ENCODE data around the gene ALLC.
"Not testable (repeated sequence)": the region's sequence is repeated elsewhere in the genome, so short reads cannot be mapped to it uniquely, and the experiment has no call there.

Gene ALLC

GRCh38 chr2:3657881-3658280 is at the start of gene ALLC:
TSS of gene ALLC (plus strand) at chr2:3658200. CDS start at chr2:3671158, 12,958 bp downstream.
- H3K27ac ChIP-seq = no peak within 1 kb of the TSS
- H3K4me3 ChIP-seq = no peak within 1 kb of the TSS

GRCh38 chr2:3608373-3609278 is 49.4 kb upstream of the ALLC start:
- Histone ChIP-seq H3K27ac (no peak overlapping the region), H3K4me3 (no peak overlapping the region)

DNA sequence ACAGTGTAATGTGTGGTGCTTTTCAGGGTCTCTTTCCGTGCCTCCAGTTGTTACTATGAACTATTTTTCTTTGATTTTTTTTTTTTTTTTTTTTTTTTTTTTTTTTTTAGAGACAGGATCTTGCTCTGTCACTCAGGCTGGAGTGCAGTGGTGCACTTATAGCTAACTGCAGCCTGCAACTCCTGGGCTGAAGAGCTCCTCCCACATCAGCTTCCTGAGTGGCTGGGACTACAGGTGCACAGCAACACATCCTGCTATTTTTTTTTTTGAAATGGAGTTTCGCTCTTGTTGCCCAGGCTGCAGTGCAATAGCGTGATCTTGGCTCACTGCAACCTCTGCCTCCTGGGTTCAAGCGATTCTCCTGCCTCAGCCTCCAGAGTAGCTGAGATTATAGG is 48.7 kb upstream of the ALLC start:
- not testable (repeated sequence) for H3K4me3 ChIP-seq, H3K27ac ChIP-seq

DNA sequence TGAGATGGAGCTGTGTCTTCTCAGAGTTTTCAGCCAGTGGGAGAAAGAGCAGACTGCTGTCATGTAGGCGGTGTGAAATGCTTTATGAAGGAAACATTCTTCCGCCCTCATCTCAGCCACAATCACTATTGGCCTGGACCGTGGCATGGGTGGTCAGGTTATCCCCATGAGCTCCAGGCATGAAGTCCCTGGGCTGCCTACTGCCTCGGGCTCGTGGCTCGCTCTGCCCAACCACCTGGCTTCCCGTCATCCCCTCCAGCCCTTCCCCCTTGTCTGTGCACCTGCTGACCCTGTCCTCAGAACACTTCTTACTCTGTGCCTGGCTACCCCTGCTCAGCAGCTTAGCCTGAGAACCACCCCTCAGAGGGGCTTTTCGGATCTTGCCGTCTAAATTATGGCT is 47.6 kb upstream of the ALLC start:
- H3K27ac ChIP-seq = no peak overlapping the region
- H3K4me3 ChIP-seq = no peak overlapping the region

- H3K27ac ChIP-seq = no peak overlapping the region
- no peak overlapping the region for H3K4me3 ChIP-seq
Observed at GRCh38 chr2:3610881-3611505, 47.0 kb upstream of the ALLC start.

GRCh38 chr2:3611589-3611988 is 46.4 kb upstream of the ALLC start:
- Histone ChIP-seq H3K27ac (no peak overlapping the region), H3K4me3 (no peak overlapping the region)

- no peak overlapping the region for H3K4me3 ChIP-seq
- H3K27ac ChIP-seq = no peak overlapping the region
Observed at GRCh38 chr2:3612639-3613523, 45.1 kb upstream of the ALLC start.

- Histone ChIP-seq H3K4me3 (no peak overlapping the region), H3K27ac (no peak overlapping the region)
Observed at GRCh38 chr2:3613524-3613905, 44.5 kb upstream of the ALLC start.

DNA sequence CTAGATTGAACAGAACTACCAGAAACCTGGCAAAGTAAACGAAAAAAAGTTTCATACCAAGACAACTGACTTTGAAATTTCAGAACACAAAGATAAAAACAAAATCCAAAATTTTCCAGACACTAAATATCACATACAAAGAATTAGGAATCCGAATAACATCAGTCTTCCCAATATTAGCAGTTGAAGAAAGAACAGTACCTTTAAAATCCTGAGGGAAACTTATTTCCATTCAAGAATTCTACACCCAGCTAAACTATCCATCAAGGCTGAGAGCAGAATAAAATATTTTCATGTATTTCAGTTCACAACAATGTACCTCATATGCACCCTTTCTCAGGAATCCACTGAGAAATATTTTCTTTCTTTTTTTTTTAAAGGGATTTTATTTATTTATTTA is 43.3 kb upstream of the ALLC start:
- not testable (repeated sequence) for H3K27ac ChIP-seq, H3K4me3 ChIP-seq

DNA sequence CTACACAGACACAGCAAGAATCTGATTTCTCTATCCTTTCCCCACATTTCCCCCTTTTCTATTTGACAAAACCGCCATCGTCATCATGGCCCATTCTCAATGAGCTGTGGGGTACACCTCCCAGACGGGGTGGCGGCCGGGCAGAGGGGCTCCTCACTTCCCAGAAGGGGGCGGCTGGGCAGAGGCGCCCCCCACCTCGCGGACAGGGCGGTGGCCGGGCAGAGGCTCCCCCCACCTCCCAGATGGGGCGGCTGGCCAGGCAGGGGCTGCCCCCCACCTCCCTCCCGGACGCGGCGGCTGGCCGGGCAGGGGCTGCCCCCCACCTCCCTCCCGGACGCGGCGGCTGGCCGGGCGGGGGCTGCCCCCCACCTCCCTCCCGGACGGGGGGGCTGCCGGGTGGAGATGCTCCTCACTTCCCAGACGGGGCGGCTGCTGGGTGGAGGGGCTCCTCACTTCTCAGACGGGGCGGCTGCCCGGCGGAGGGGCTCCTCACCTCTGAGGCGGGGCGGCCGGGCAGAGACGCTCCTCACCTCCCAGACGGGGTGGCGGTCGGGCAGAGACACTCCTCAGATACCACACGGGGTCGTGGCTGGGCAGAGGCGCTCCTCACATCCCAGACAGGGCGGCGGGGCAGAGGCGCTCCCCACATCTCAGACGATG is 42.3 kb upstream of the ALLC start:
- H3K4me3 ChIP-seq, H3K27ac ChIP-seq: not testable (repeated sequence)

DNA sequence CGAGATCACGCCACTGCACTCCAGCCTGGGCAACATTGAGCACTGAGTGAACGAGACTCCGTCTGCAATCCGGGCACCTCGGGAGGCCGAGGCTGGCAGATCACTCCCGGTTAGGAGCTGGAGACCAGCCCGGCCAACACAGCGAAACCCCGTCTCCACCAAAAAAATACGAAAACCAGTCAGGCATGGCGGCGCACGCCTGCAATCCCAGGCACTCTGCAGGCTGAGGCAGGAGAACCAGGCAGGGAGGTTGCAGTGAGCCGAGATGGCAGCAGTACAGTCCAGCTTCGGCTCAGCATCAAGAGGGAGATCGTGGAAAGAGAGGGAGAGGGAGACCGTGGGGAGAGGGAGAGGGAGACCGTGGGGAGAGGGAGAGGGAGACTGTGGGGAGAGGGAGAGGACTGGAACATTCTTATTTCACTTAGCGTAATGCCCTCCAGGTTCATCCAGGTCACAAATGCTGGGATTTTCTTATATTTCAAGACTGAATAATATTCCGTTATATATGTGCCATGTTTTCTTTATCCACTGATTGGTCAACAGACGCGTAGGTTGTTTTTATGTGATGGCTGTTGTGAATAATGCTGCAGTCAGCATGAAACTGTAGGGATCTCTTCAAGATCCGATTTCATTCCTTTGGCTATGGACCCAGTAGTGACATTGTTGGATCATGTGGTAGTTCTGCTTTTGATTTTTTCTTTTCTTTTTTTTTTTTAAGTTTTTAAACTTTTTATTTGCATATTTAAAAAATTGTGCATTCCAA is 41.4 kb upstream of the ALLC start:
- H3K27ac ChIP-seq, H3K4me3 ChIP-seq: not testable (repeated sequence)

DNA sequence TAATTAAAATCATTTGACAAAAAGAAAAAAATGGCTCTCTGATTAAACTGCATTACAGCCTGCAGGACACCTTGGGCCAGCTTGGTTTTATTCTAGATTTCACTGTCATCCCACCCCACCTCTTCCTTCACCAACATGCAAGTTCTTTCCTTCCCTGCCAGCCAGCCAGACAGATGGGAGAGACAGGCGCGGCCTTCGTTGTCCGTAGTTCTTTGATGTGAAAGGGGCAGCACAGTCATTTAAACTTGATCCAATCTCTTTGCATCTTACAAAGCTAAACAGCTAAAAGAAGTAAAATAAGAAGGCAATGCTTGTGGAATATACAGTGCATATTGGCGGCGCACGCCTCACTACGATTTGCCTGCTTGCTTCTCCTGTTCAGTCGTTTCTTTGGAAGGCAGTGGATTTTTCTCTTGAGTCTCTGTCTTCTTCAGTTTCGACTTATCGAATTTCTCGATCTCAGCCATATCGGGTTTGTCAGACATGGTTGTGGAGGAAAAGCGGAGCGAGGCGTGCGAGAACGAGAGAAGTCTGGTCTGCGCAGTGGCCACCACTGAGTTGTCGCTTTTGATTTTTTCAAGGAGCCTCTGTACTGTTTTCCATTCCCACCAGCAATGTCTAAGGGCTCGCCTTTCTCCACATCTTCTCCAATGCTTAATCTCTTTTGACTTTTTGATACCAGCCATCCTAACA is 40.7 kb upstream of the ALLC start:
- Histone ChIP-seq H3K27ac (no peak overlapping the region), H3K4me3 (no peak overlapping the region)

- H3K4me3 ChIP-seq = no peak overlapping the region
- H3K27ac ChIP-seq = no peak overlapping the region
Observed at GRCh38 chr2:3618367-3618766, 39.6 kb upstream of the ALLC start.

DNA sequence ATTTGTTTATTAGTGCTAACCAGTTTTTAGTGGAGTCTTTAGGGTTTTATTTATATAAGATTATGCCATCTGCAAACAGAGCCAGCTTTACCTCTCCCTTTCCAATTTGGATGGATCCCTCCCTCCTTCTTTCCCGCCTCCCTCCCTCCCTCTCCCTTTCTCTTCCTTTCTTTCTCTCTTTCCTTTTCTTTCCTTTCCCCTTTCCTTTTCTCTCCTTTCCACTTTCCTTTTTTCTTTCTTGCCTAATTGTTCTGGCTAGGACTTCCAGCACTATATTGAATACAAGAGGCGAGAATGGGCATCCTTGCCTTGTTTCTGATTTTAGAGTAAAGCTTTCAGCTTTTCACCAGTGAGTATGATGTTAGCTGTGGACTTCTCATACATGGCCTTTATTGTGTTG is 39.0 kb upstream of the ALLC start:
- Histone ChIP-seq H3K4me3 (no peak overlapping the region), H3K27ac (no peak overlapping the region)

GRCh38 chr2:3619661-3620060 is 38.3 kb upstream of the ALLC start:
- not testable (repeated sequence) for H3K4me3 ChIP-seq, H3K27ac ChIP-seq

DNA sequence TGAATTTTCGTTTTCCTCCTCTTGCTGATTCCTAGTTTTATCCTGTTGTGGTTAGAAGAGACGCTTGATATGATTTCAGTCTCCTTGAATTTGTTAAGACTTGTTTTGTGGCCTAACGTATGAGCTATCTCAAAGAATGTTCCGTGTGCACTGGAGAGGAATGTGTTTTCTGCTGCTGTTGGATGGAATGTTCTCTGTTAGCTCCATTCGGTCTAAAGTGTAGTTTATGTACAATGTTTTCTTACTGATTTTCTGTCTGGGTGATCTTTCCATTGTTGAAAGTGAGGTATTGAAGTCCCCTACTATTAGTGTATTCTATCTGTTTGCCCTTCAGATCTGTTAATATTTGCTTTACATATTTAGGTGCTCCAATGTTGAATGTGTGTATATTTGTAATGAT is 37.2 kb upstream of the ALLC start:
- Histone ChIP-seq H3K27ac (peak overlapping the region in 1 of 21 experiments; percentile 14), H3K4me3 (no peak overlapping the region)

- Histone ChIP-seq H3K27ac (no peak overlapping the region), H3K4me3 (no peak overlapping the region)
Observed at GRCh38 chr2:3622967-3623366, 35.0 kb upstream of the ALLC start.

GRCh38 chr2:3624059-3624794 is 33.8 kb upstream of the ALLC start:
- no peak overlapping the region for H3K27ac ChIP-seq

More at GRCh38 chr2:3624059-3624794, 33.8 kb upstream of the ALLC start:
- no peak overlapping the region for H3K4me3 ChIP-seq

All from skin epidermis (tissue), 12 donors.